HEK293 (cell line): ENCODE data around the gene ABHD17B.

Experiments
- CTCF ChIA-PET: fragments of 350-600 bp; formaldehyde crosslinking; extraction: SDS; loops from one replicate; lab custom pipeline; 2021; ENCODE audit warnings: antibody characterized with exemption; lab: Yijun Ruan, JAX
- POLR2A ChIA-PET: fragments of 300-600 bp; formaldehyde crosslinking; extraction: SDS; loops from one replicate; lab custom pipeline; 2020; ENCODE audit warnings: antibody characterized with exemption, inconsistent platforms; lab: Yijun Ruan, JAX
- H3K27ac ChIP-seq: fragments of 200-500 bp; sonication (Bioruptor generic); 2 replicates; pipeline ENCODE4 v1.5.1; 2014; ENCODE audit warnings: low read depth, low read length, control low read depth, inconsistent platforms; ENCODE audit errors: extremely low read depth
- H3K36me3 ChIP-seq, 2 experiments: fragments of 200-500 bp in 1 of 2; sonication (Bioruptor generic) in 1 of 2; 1 replicate in 1 of 2; 2 replicates in 1 of 2; pipeline ENCODE4 v1.5.1; 2014 to 2017; ENCODE audit warnings: inconsistent platforms in 2 of 2, low read length in 2 of 2; ENCODE audit not compliant: control insufficient read depth in 2 of 2, insufficient read depth in 1 of 2
- H3K4me1 ChIP-seq: fragments of 200-500 bp; sonication (Bioruptor generic); 2 replicates; pipeline ENCODE4 v1.5.1; 2014; ENCODE audit warnings: mild to moderate bottlenecking, low read length, inconsistent platforms; ENCODE audit not compliant: control insufficient read depth, insufficient read depth
- H3K4me3 ChIP-seq: 2 replicates; pipeline ENCODE4 v1.5.1; 2011; ENCODE audit warnings: low read depth, mild to moderate bottlenecking, control low read depth, low read length, moderate library complexity
- H3K9me3 ChIP-seq: fragments of 200-500 bp; sonication (Bioruptor generic); 2 replicates; pipeline ENCODE4 v1.5.1; 2014; ENCODE audit warnings: low read depth, low read length, inconsistent platforms; ENCODE audit not compliant: control insufficient read depth, insufficient read depth
- GLI4 ChIP-seq: fragments of 450-650 bp; formaldehyde crosslinking; IDR thresholded peaks from 2 replicates; pipeline ENCODE4 v1.5.1; 2016; ENCODE audit warnings: missing biosample characterization, missing genetic modification characterization
- HIC1 ChIP-seq: fragments of 450-650 bp; formaldehyde crosslinking; IDR thresholded peaks from 2 replicates; pipeline ENCODE4 v1.5.1; 2016; ENCODE audit warnings: missing biosample characterization, missing genetic modification characterization
- KLF10 ChIP-seq: fragments of 450-650 bp; IDR thresholded peaks from 2 replicates; pipeline ENCODE4 v1.5.1; 2018; ENCODE audit warnings: missing biosample characterization, mild to moderate bottlenecking, missing genetic modification characterization
- TSHZ1 ChIP-seq: fragments of 450-650 bp; formaldehyde crosslinking; IDR thresholded peaks from 2 replicates; pipeline ENCODE4 v1.5.1; 2016; ENCODE audit warnings: missing biosample characterization, missing genetic modification characterization, borderline replicate concordance
- ZBTB44 ChIP-seq: fragments of 450-650 bp; IDR thresholded peaks from 2 replicates; pipeline ENCODE4 v1.5.1; 2018; ENCODE audit warnings: missing biosample characterization, mild to moderate bottlenecking, missing genetic modification characterization
- ZFP69B ChIP-seq: fragments of 450-650 bp; formaldehyde crosslinking; IDR thresholded peaks from 2 replicates; pipeline ENCODE4 v1.5.1; 2016; ENCODE audit warnings: missing biosample characterization, missing genetic modification characterization
- ZNF292 ChIP-seq: fragments of 450-650 bp; formaldehyde crosslinking; IDR thresholded peaks from 2 replicates; pipeline ENCODE4 v1.5.1; 2016; ENCODE audit warnings: low read depth, missing biosample characterization, missing genetic modification characterization, borderline replicate concordance
- ZNF423 ChIP-seq: fragments of 450-650 bp; formaldehyde crosslinking; IDR thresholded peaks from 2 replicates; pipeline ENCODE4 v1.5.1; 2016; ENCODE audit warnings: missing biosample characterization, missing genetic modification characterization
- ZNF426 ChIP-seq: fragments of 450-650 bp; formaldehyde crosslinking; IDR thresholded peaks from 2 replicates; pipeline ENCODE4 v1.5.1; 2017; ENCODE audit warnings: missing biosample characterization, missing genetic modification characterization, mild to moderate bottlenecking, inconsistent platforms, moderate library complexity
- ZNF501 ChIP-seq: fragments of 450-650 bp; formaldehyde crosslinking; IDR thresholded peaks from 2 replicates; pipeline ENCODE4 v1.5.1; 2016; ENCODE audit warnings: missing biosample characterization, missing genetic modification characterization
- ZNF558 ChIP-seq: fragments of 450-650 bp; formaldehyde crosslinking; IDR thresholded peaks from 2 replicates; pipeline ENCODE4 v1.5.1; 2016; ENCODE audit warnings: missing biosample characterization, missing genetic modification characterization
- ZNF561 ChIP-seq: fragments of 450-650 bp; IDR thresholded peaks from 2 replicates; pipeline ENCODE4 v1.5.1; 2018; ENCODE audit warnings: missing biosample characterization, missing genetic modification characterization, borderline replicate concordance
- ZNF580 ChIP-seq: fragments of 450-650 bp; formaldehyde crosslinking; IDR thresholded peaks from 2 replicates; pipeline ENCODE4 v1.5.1; 2016; ENCODE audit warnings: missing biosample characterization, missing genetic modification characterization
- ZNF624 ChIP-seq: fragments of 450-650 bp; formaldehyde crosslinking; IDR thresholded peaks from 2 replicates; pipeline ENCODE4 v1.5.1; 2017; ENCODE audit warnings: missing biosample characterization, missing genetic modification characterization
- TF ChIP-seq, protein P1 (sequence below): fragments of 450-650 bp; formaldehyde crosslinking; optimal IDR thresholded peaks from 2 replicates; pipeline ENCODE3; 2016; ENCODE audit warnings: missing biosample characterization, mild to moderate bottlenecking, missing genetic modification characterization

ABHD17B gene

GRCh38 chr9:71847892-71848291 is 63.1 kb downstream of the ABHD17B start (continued):
- no peak for TF ChIP-seq ZNF580
- no peak for TF ChIP-seq ZNF624 (tag by site-specific recombination)

DNA sequence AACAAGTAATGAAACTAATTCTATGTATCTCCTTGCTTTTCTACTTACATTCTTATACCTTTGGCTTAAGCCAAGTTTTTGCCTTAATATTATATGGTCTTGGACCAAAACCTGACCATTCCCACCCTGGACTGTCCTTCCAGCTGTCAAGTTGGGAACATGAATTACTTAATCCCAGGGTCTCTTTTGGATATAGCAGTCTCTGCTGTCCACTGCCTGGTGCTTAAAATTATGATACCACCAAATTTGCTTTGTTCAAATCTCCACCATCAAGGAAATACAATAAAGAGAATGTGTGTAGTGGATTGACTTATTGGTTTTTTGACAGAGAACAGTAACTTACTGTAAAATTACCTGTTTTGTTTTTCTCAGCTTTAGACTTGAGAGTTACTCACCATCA is 66.2 kb downstream of the ABHD17B start:
- TF ChIP-seq ZNF423 (tag by site-specific recombination) (no peak), GLI4 (tag by site-specific recombination) (no peak), TSHZ1 (tag by site-specific recombination) (no peak), ZNF558 (tag by site-specific recombination) (no peak), ZNF561 (no peak), ZNF501 (no peak), KLF10 (tag by site-specific recombination) (no peak), ZNF426 (tag by site-specific recombination) (no peak), ZNF292 (tag by site-specific recombination) (no peak), ZNF580 (no peak), HIC1 (tag by site-specific recombination) (no peak), ZBTB44 (tag by site-specific recombination) (no peak), ZFP69B (tag by site-specific recombination) (no peak)
- TF ChIP-seq, protein P1, sequence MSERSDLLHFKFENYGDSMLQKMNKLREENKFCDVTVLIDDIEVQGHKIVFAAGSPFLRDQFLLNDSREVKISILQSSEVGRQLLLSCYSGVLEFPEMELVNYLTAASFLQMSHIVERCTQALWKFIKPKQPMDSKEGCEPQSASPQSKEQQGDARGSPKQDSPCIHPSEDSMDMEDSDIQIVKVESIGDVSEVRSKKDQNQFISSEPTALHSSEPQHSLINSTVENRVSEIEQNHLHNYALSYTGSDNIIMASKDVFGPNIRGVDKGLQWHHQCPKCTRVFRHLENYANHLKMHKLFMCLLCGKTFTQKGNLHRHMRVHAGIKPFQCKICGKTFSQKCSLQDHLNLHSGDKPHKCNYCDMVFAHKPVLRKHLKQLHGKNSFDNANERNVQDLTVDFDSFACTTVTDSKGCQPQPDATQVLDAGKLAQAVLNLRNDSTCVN, result no peak
- Histone ChIP-seq H3K27ac (no peak overlapping the region), H3K36me3 (no peaks in the 10 kb centered on the region), H3K9me3 (no peaks in the 10 kb centered on the region), H3K4me1 (no peaks in the 10 kb centered on the region), H3K4me3 (no peak overlapping the region)
- CTCF ChIA-PET, result interaction anchor here (0.6 kb wide), 1 partner anchor 38 kb away, joined by 3 read pairs; no protein-coding TSS in a partner anchor
- POLR2A ChIA-PET, result no interaction called here
